Left lung (tissue), 10 donors: Measurements from ENCODE around the gene UNKL. TPM values are rescaled to one million over a fixed set of nuclear protein-coding genes. Genes with fewer than 3 reads are reported as not detected.
A peak's percentile ranks its signal among the peaks of the same experiment; 100 is the strongest.

Source experiments
- ATAC-seq: fragments of 200-7000 bp; cut with Tn5 transposase; one replicate; pipeline ENCODE4 v1.9.1; 2020; ENCODE audit warnings: moderate library complexity
- DNase-seq, 4 donors: peaks; one replicate each; pipeline ENCODE4 v3.0.0-alpha.2; 2013 to 2020
- H3K27ac ChIP-seq, 2 donors: fragments of 200-600 bp; sonication (generic) in 1 of 2; one replicate each; pipeline versions ENCODE4 v1.5.0 to v1.8.0; 2020 to 2021
- H3K27me3 ChIP-seq, 2 donors: fragments of 200-600 bp; sonication (generic) in 1 of 2; one replicate each; pipeline versions ENCODE4 v1.5.0 to v1.8.0; 2020 to 2021
- H3K36me3 ChIP-seq, 2 donors: fragments of 200-600 bp; sonication (generic) in 1 of 2; one replicate each; pipeline versions ENCODE4 v1.5.0 to v1.8.0; 2020 to 2021
- H3K4me1 ChIP-seq, 2 donors: fragments of 200-600 bp; one replicate each; pipeline ENCODE4 v1.8.0; 2021
- H3K4me3 ChIP-seq, 2 donors: fragments of 200-600 bp; sonication (generic) in 1 of 2; one replicate each; pipeline versions ENCODE4 v1.5.0 to v1.8.0; 2020 to 2021; ENCODE audit warnings: mild to moderate bottlenecking in 1 of 2
- H3K9me3 ChIP-seq, 2 donors: fragments of 200-600 bp; sonication (generic) in 1 of 2; one replicate each; pipeline versions ENCODE4 v1.5.0 to v1.8.0; 2020 to 2021
- CTCF ChIP-seq, 2 donors: fragments of 200-600 bp; sonication (generic) in 1 of 2; IDR thresholded peaks; one replicate each; pipeline versions ENCODE4 v1.5.0 to v1.8.0; 2021; ENCODE audit warnings: antibody characterized with exemption in 2 of 2
- intact Hi-C, 2 donors: fragments of 100-400 bp; cut with DNase I; formaldehyde crosslinking; loops; one replicate each; pipeline versions ENCODE4 v1.11.2 to v1.14.2; 2022
- polyA plus RNA-seq, 6 donors: library from polyadenylated mRNA; unstranded; fragments of 120-200 nt; gene quantifications; one replicate each; pipeline ENCODE4 v1.2.1, GENCODE V29; 2013; ENCODE audit not compliant: insufficient read length in 6 of 6
- total RNA-seq, 2 donors: library from RNA; stranded (reverse); fragmentation: NEBNext Ultra II Directional; extraction: Animal tissue kit (Norgen Biotek cat#: 25700); gene quantifications; one replicate each; pipeline ENCODE4 v1.2.1, GENCODE V29; 2021
- donor health status: DM: no; HTN: yes; CAD: no.
- donor health status: DM: no; HTN: no; CAD: no.

The UNKL gene
- total and polyA plus RNA-seq, 8 donors = 18.9 to 27.3 (median 20.8) TPM

GRCh38 chr16:1343428-1344242, 70.9 kb downstream of the UNKL start:
- no peak overlapping the region for H3K27ac ChIP-seq
- TF ChIP-seq CTCF (IDR thresholded peaks at IDR 0.05) = no peak

GRCh38 chr16:1342526-1343427, 71.7 kb downstream of the UNKL start:
- Histone ChIP-seq H3K27me3 (no peaks in the 10 kb centered on the region), H3K9me3 (no peaks in the 10 kb centered on the region), H3K4me3 (peak overlapping the region; percentile 4 to 15), H3K27ac (no peak overlapping the region), H3K36me3 (peaks cover 0 to 6% of the 10 kb centered on the region in 2 donors), H3K4me1 (peaks cover 4 to 18% of the 10 kb centered on the region in 2 donors)
- no peak for TF ChIP-seq CTCF (IDR thresholded peaks at IDR 0.05)
- peak; percentile 97 for ATAC-seq
- intact Hi-C loops = no loop called here
- peak; percentile 53 to 98 (median 94) for DNase-seq

More at GRCh38 chr16:1343428-1344242, 70.9 kb downstream of the UNKL start:
- DNase-seq (peak in 1 of 4 donors; percentile 82), ATAC-seq (no peak)
- Histone ChIP-seq H3K27me3 (no peaks in the 10 kb centered on the region), H3K4me1 (peaks cover 4 to 18% of the 10 kb centered on the region in 2 donors), H3K4me3 (peak overlapping the region; percentile 4 to 15), H3K9me3 (no peaks in the 10 kb centered on the region), H3K36me3 (peaks cover 0 to 14% of the 10 kb centered on the region in 2 donors)
- intact Hi-C loops = no loop called here

- H3K4me1 ChIP-seq = peaks cover 4 to 18% of the 10 kb centered on the region in 2 donors
- no peak for TF ChIP-seq CTCF (IDR thresholded peaks at IDR 0.05)
- ATAC-seq = no peak
- no peak for DNase-seq
- intact Hi-C loops = no loop called here
- H3K27ac ChIP-seq = no peak overlapping the region
- H3K4me3 ChIP-seq = no peak overlapping the region
- H3K9me3 ChIP-seq = no peaks in the 10 kb centered on the region
- no peaks in the 10 kb centered on the region for H3K36me3 ChIP-seq
- peaks cover 0 to 7% of the 10 kb centered on the region in 2 donors for H3K27me3 ChIP-seq
These were observed 72.7 kb downstream of the UNKL start for GRCh38 chr16:1341495-1342420.

- Histone ChIP-seq H3K27me3 (peaks cover 0 to 16% of the 10 kb centered on the region in 2 donors), H3K4me1 (peaks cover 4 to 18% of the 10 kb centered on the region in 2 donors), H3K27ac (no peak overlapping the region), H3K36me3 (no peaks in the 10 kb centered on the region), H3K9me3 (no peaks in the 10 kb centered on the region), H3K4me3 (no peak overlapping the region)
- DNase-seq (no peak), ATAC-seq (no peak)
- TF ChIP-seq CTCF (IDR thresholded peaks at IDR 0.05) = no peak
- intact Hi-C loops = no loop called here
These were observed 73.6 kb downstream of the UNKL start for GRCh38 chr16:1340730-1341494.
